HepG2 (cell line): ENCODE results near the gene UBP1. TPM values are rescaled to one million over a fixed set of nuclear protein-coding genes. Genes with fewer than 3 reads are reported as not detected.

Experiments used
- ATAC-seq: fragments of 200-7000 bp; cut with Tn5 transposase; 3 replicates; pipeline ENCODE4 v1.9.1; 2020; ENCODE audit warnings: mild to moderate bottlenecking, moderate library complexity
- BruUV-seq: library from RNA; stranded (reverse); fragments of 400-500 nt; replicated peaks from 2 replicates; lab custom pipeline; 2021; lab: Mats Ljungman, UMichigan
- CTCF ChIA-PET: fragments of 300-600 bp; formaldehyde crosslinking; extraction: SDS; loops from one replicate; lab custom pipeline; 2021; ENCODE audit warnings: low total read pairs, inconsistent platforms, low intra/inter-chr PET ratio; lab: Yijun Ruan, JAX
- POLR2A ChIA-PET: fragments of 350-600 bp; sonication (Branson Sonifier 250); formaldehyde crosslinking; loops from one replicate; lab custom pipeline; 2020; ENCODE audit warnings: antibody characterized with exemption, inconsistent platforms; lab: Yijun Ruan, JAX
- DNase-seq: peaks from one replicate; pipeline ENCODE4 v3.0.0-alpha.2; 2015; ENCODE audit warnings: low spot score
- FAIRE-seq: peaks from 3 replicates; lab custom pipeline; 2011; peaks lifted over from hg19 to GRCh38; lab: Jason Lieb, UNC
- H2AFZ ChIP-seq: one replicate; pipeline ENCODE4 v1.6.1; 2011; ENCODE audit warnings: low read length, inconsistent platforms
- H3K27ac ChIP-seq: fragments of 300-600 bp; 3 replicates; pipeline ENCODE4 v1.8.0; 2011; ENCODE audit warnings: mixed run types, mild to moderate bottlenecking, mixed read lengths, low read length, inconsistent platforms; ENCODE audit not compliant: insufficient read depth; ENCODE audit errors: extremely low read length
- H3K27me3 ChIP-seq, 2 experiments: fragments of 200-600 bp in 1 of 2; 2 replicates in 1 of 2; 3 replicates in 1 of 2; pipeline versions ENCODE4 v1.6.0 to v1.8.0; 2011; ENCODE audit warnings: low read length in 2 of 2, mild to moderate bottlenecking in 2 of 2, moderate library complexity in 2 of 2, inconsistent platforms in 1 of 2; ENCODE audit not compliant: insufficient read depth in 2 of 2, control insufficient read depth in 1 of 2
- H3K36me3 ChIP-seq, 2 experiments: fragments of 200-600 bp in 1 of 2; replicated peaks in 1 of 2; 2 replicates in 1 of 2; 3 replicates in 1 of 2; pipeline versions ENCODE4 v1.5.1 to v1.8.0; 2011; ENCODE audit warnings: low read length in 2 of 2, inconsistent platforms in 1 of 2; ENCODE audit not compliant: insufficient read depth in 2 of 2, control insufficient read depth in 1 of 2
- H3K4me1 ChIP-seq: 2 replicates; pipeline ENCODE4 v1.5.1; 2012; ENCODE audit warnings: low read length, inconsistent platforms; ENCODE audit not compliant: insufficient read depth
- H3K4me2 ChIP-seq: 2 replicates; pipeline ENCODE4 v1.6.0; 2011; ENCODE audit warnings: low read depth, low read length, inconsistent platforms
- H3K4me3 ChIP-seq, 3 experiments: fragments of 200-600 bp in 1 of 3; sonication (generic), shearing (Covaris generic) in 1 of 3; replicated peaks in 1 of 3; 2 replicates each; pipeline ENCODE4 v1.5.1; 2011 to 2016; ENCODE audit warnings: low read length in 3 of 3, inconsistent platforms in 2 of 3, low read depth in 2 of 3, mild to moderate bottlenecking in 2 of 3, control low read depth in 1 of 3, mixed read lengths in 1 of 3; ENCODE audit not compliant: insufficient read depth in 1 of 3
- H3K79me2 ChIP-seq: one replicate; pipeline ENCODE4 v1.6.1; 2011; ENCODE audit warnings: low read length, inconsistent platforms; ENCODE audit not compliant: insufficient read depth
- H3K9ac ChIP-seq: 2 replicates; pipeline ENCODE4 v1.6.0; 2011; ENCODE audit warnings: mild to moderate bottlenecking, low read depth, low read length, inconsistent platforms; ENCODE audit not compliant: insufficient read depth
- H3K9me3 ChIP-seq: 2 replicates; pipeline ENCODE4 v1.5.1; 2012; ENCODE audit warnings: mild to moderate bottlenecking, low read length
- H4K20me1 ChIP-seq: 2 replicates; pipeline ENCODE4 v1.6.0; 2011; ENCODE audit warnings: inconsistent platforms, mild to moderate bottlenecking, low read length, moderate library complexity; ENCODE audit not compliant: insufficient read depth
- ATAD3A ChIP-seq: sonication (generic); formaldehyde crosslinking; IDR thresholded peaks from 2 replicates; pipeline ENCODE4 v1.4.0; 2020; ENCODE audit warnings: missing genetic modification reagents
- GZF1 ChIP-seq: sonication (generic); formaldehyde crosslinking; IDR thresholded peaks from 2 replicates; pipeline ENCODE4 v1.5.1; 2020; ENCODE audit warnings: mild to moderate bottlenecking, missing genetic modification reagents
- SP2 ChIP-seq: sonication (generic); formaldehyde crosslinking; IDR thresholded peaks from 2 replicates; pipeline ENCODE4 v1.5.1; 2020; ENCODE audit warnings: mild to moderate bottlenecking, missing genetic modification reagents
- TIGD3 ChIP-seq: sonication (generic); formaldehyde crosslinking; IDR thresholded peaks from 2 replicates; pipeline ENCODE4 v1.5.1; 2020; ENCODE audit warnings: mild to moderate bottlenecking, missing genetic modification reagents, borderline replicate concordance
- ZBTB8A ChIP-seq: sonication (generic); formaldehyde crosslinking; IDR thresholded peaks from 2 replicates; pipeline ENCODE4 v1.4.0; 2020; ENCODE audit warnings: mild to moderate bottlenecking, low read depth, missing genetic modification reagents, borderline replicate concordance
- ZNF414 ChIP-seq: sonication (generic); formaldehyde crosslinking; IDR thresholded peaks from 2 replicates; pipeline ENCODE4 v1.5.0; 2020; ENCODE audit warnings: missing genetic modification reagents
- ZNF644 ChIP-seq: IDR thresholded peaks from 2 replicates; pipeline ENCODE4 v1.6.1; 2016; ENCODE audit warnings: low read depth
- WGBS: methylation state at CpG from one replicate; pipeline ENCODE4 v1.1.6; 2017; ENCODE audit warnings: low lambda C conversion rate; 5-methylcytosine and 5-hydroxymethylcytosine counted together
- in situ Hi-C: cut with HindIII; loops from 2 replicates; pipeline ENCODE4 v1.10.0; 2017; ENCODE audit warnings: low pct_unique_long_range_greater_than_20kb; ENCODE audit not compliant: extremely low pct_ligation_motif_present
- intact Hi-C: fragments of 100-400 bp; cut with micrococcal nuclease; formaldehyde crosslinking; loops from one replicate; pipeline ENCODE4 v1.10.0; 2022; ENCODE audit not compliant: unreplicated experiment
- polyA plus RNA-seq, 8 experiments: library from polyadenylated mRNA; depleted of rRNA in 3 of 8; stranded (reverse) in 7 of 8; unstranded in 1 of 8; fragments of >200 nt; fragmentation: Illumina TruSeq in 4 of 8; extraction: Trizol in 4 of 8; gene quantifications; 2 replicates each; pipeline versions ENCODE4 v1.2.1 to v1.2.3, GENCODE V29; 2011 to 2016; ENCODE audit warnings: low read depth in 4 of 8, missing spikeins in 1 of 8, mixed read lengths in 1 of 8; ENCODE audit not compliant: insufficient read depth in 1 of 8
- total RNA-seq, 5 experiments: library from RNA; depleted of rRNA; stranded (reverse); fragments of >200 nt; fragmentation: Illumina TruSeq; extraction: Trizol; gene quantifications; 2 replicates each; pipeline ENCODE4 v1.2.3, GENCODE V29; 2016; ENCODE audit warnings: low read depth in 1 of 5
- TF ChIP-seq, protein P1 (sequence below), 2 experiments: IDR thresholded peaks; 2 replicates each; pipeline ENCODE4 v1.6.1; 2011 to 2012; ENCODE audit warnings: low read length in 2 of 2, borderline replicate concordance in 1 of 2, low read depth in 1 of 2, mild to moderate bottlenecking in 1 of 2, moderate library complexity in 1 of 2

UBP1 gene
- total and polyA plus RNA-seq, 2 of the 13 experiments (the other 11 are each of a cell fraction or from before 2014, with no cell fraction given), result 48.3 to 79.9 TPM

- DNase-seq (peak; percentile 41), FAIRE-seq (no peak), ATAC-seq (no peak; the same call in 2 of the 3 replicates)
- no peak overlapping the region for H3K4me3 ChIP-seq
- CTCF ChIA-PET, result no interaction called here
- intact Hi-C loops, result no loop called here
- no peaks in the 10 kb centered on the region for H3K27me3 ChIP-seq
- no peaks in the 10 kb centered on the region for H3K79me2 ChIP-seq
- no peaks in the 10 kb centered on the region for H3K36me3 ChIP-seq
- no TSS peak for BruUV-seq
- in situ Hi-C loops, result loop anchor here (25.0 kb wide), 1 partner anchor 398 kb away; the partner anchor contains the start of gene CCR4
- H3K4me1 ChIP-seq, result peaks cover 26% of the 10 kb centered on the region
- no peak overlapping the region for H2AFZ ChIP-seq
- POLR2A ChIA-PET, result no interaction called here
- no peak overlapping the region for H3K9ac ChIP-seq
- no peak for TF ChIP-seq ZNF644 (CRISPR knock-in tag)
- TF ChIP-seq TIGD3 (CRISPR knock-in tag), result no peak
- TF ChIP-seq GZF1 (CRISPR knock-in tag), result no peak
- TF ChIP-seq ZBTB8A, result no peak
- TF ChIP-seq, protein P1, sequence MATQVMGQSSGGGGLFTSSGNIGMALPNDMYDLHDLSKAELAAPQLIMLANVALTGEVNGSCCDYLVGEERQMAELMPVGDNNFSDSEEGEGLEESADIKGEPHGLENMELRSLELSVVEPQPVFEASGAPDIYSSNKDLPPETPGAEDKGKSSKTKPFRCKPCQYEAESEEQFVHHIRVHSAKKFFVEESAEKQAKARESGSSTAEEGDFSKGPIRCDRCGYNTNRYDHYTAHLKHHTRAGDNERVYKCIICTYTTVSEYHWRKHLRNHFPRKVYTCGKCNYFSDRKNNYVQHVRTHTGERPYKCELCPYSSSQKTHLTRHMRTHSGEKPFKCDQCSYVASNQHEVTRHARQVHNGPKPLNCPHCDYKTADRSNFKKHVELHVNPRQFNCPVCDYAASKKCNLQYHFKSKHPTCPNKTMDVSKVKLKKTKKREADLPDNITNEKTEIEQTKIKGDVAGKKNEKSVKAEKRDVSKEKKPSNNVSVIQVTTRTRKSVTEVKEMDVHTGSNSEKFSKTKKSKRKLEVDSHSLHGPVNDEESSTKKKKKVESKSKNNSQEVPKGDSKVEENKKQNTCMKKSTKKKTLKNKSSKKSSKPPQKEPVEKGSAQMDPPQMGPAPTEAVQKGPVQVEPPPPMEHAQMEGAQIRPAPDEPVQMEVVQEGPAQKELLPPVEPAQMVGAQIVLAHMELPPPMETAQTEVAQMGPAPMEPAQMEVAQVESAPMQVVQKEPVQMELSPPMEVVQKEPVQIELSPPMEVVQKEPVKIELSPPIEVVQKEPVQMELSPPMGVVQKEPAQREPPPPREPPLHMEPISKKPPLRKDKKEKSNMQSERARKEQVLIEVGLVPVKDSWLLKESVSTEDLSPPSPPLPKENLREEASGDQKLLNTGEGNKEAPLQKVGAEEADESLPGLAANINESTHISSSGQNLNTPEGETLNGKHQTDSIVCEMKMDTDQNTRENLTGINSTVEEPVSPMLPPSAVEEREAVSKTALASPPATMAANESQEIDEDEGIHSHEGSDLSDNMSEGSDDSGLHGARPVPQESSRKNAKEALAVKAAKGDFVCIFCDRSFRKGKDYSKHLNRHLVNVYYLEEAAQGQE (IDR thresholded peaks at IDR 0.05; ENCODE audit: borderline replicate concordance in 1 of 2, low read depth in 1 of 2, low read length in 2 of 2), result no peak
- TF ChIP-seq ZNF414 (CRISPR knock-in tag), result no peak
- TF ChIP-seq ATAD3A (CRISPR knock-in tag), result no peak
- TF ChIP-seq SP2, result no peak
- no peak overlapping the region for H3K27ac ChIP-seq
- H3K9me3 ChIP-seq, result no peaks in the 10 kb centered on the region
- 89% methylated on average over 1 of the region's 1 CpG for WGBS
- H3K4me2 ChIP-seq, result no peak overlapping the region
- H4K20me1 ChIP-seq, result no peaks in the 10 kb centered on the region
These were observed 79.9 kb downstream of the UBP1 start for GRCh38 chr3:33360136-33360825.
